ENCODE measurements around the gene BLMH.

The BLMH gene

DNA sequence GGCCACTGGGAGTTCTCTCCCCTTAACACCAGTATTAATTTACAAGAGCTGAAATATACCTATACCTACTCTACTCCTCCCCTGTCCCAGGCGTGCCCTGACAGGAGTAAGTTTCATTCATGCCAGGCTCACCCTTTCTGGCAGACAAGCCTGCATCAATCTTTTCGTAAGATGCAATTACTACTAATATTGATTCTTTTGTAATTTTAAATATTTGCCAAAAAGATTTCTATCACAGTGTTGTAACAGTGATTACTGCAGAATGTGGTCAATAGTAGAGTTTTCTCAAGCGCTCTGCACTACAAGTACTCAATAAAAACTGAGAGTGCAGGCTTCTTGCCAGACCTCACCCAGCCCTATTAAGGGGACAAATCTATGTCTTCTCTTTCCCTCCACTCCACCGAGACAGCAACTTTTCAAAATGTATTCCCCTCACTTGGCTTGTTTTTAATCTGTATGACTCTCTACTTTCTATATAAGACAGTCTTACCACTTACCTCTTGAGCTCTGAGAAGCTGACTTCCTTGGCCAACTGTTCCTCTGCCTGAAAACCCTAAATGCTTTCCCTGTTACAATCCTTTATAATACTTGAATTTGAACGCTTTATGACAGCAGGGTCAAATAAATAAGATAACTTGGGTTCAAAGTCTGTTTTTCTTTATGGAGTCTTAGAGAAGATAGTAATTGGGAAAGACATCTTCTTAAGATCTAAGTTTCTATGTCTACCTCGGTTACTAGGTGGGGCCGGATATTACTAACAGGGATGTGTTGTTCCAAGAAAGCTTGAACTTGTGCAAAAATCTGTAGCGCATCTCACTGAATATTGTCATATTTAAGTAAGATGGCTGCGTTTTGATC is 42.0 kb upstream of the BLMH start, which contains the start of gene TMIGD1:
Gene TMIGD1 (minus strand): TSS at position 555 of the 858 bp plus-strand sequence. CDS start 1,924 bp downstream, outside the sequence.
- no peak within 1 kb of the TSS for H3K4me3 ChIP-seq (ENCODE audit: low read depth, low read length)
- DNase-seq (ENCODE audit: low read depth): no peak
- TF ChIP-seq POLR2A (IDR thresholded peaks at IDR 0.05; ENCODE audit: extremely low read depth, insufficient read length) (no peak), MYC (IDR thresholded peaks at IDR 0.05; ENCODE audit: low read depth, low read length) (no peak)
- TF ChIP-seq, protein P1, sequence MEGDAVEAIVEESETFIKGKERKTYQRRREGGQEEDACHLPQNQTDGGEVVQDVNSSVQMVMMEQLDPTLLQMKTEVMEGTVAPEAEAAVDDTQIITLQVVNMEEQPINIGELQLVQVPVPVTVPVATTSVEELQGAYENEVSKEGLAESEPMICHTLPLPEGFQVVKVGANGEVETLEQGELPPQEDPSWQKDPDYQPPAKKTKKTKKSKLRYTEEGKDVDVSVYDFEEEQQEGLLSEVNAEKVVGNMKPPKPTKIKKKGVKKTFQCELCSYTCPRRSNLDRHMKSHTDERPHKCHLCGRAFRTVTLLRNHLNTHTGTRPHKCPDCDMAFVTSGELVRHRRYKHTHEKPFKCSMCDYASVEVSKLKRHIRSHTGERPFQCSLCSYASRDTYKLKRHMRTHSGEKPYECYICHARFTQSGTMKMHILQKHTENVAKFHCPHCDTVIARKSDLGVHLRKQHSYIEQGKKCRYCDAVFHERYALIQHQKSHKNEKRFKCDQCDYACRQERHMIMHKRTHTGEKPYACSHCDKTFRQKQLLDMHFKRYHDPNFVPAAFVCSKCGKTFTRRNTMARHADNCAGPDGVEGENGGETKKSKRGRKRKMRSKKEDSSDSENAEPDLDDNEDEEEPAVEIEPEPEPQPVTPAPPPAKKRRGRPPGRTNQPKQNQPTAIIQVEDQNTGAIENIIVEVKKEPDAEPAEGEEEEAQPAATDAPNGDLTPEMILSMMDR (IDR thresholded peaks at IDR 0.05; ENCODE audit: low read depth, low read length): no peak
- TF ChIP-seq, protein P2, sequence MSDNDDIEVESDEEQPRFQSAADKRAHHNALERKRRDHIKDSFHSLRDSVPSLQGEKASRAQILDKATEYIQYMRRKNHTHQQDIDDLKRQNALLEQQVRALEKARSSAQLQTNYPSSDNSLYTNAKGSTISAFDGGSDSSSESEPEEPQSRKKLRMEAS (IDR thresholded peaks at IDR 0.05; ENCODE audit: low read depth, low read length): no peak

DNA sequence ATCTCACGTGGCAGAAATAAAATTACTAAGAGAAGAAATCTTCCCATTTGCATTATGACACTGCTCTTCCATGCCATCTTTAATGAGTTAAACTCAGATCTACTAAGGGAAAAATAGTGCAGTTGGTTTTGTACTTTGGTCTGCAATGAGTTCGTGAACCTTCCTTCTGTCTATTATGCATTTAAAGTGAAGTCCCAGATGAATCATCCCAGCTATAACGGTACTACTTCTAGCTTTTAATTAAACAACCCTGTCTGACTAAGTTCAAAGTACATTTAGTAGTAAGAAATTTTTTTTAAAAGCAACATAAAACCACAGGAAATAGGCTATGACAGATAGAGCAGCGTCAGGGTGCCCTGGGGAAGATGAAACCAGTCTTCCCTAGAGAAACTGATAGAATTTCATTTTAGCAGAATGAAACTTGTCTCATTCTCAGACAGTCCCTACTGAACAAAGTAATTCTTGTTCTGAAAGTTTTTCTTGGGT is 40.4 kb upstream of the BLMH start:
- TF ChIP-seq, protein P2 (IDR thresholded peaks at IDR 0.05; ENCODE audit: low read depth, low read length): no peak
- TF ChIP-seq MYC (IDR thresholded peaks at IDR 0.05; ENCODE audit: low read depth, low read length): no peak
- no peak for TF ChIP-seq POLR2A (IDR thresholded peaks at IDR 0.05; ENCODE audit: extremely low read depth, insufficient read length)
- TF ChIP-seq, protein P1 (IDR thresholded peaks at IDR 0.05; ENCODE audit: low read depth, low read length): no peak
- DNase-seq (ENCODE audit: low read depth): peak; percentile 69
- no peak overlapping the region for H3K4me3 ChIP-seq (ENCODE audit: low read depth, low read length)

DNA sequence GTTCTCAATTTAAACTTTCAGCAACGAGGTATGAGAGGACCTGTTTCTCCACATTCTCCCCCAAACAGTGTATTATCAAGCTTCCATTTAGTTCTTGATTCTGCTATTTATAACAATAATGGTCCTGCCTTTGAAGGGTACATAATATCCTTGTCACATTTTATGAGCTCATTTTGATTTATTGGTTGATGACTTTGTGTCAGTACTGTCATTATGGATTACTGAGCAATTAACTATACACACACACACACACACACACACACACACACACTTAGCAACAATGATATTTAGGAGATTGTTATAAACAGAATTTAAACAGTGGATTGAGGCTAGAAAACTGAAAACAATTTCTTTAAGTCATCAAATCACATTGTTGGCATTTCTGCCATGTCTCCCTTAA is 35.1 kb upstream of the BLMH start:
- TF ChIP-seq, protein P1 (IDR thresholded peaks at IDR 0.05; ENCODE audit: low read depth, low read length): no peak
- TF ChIP-seq, protein P2 (IDR thresholded peaks at IDR 0.05; ENCODE audit: low read depth, low read length): no peak
- TF ChIP-seq POLR2A (IDR thresholded peaks at IDR 0.05; ENCODE audit: extremely low read depth, insufficient read length) (no peak), MYC (IDR thresholded peaks at IDR 0.05; ENCODE audit: low read depth, low read length) (no peak)
- no peak overlapping the region for H3K4me3 ChIP-seq (ENCODE audit: low read depth, low read length)
- no peak for DNase-seq (ENCODE audit: low read depth)

DNA sequence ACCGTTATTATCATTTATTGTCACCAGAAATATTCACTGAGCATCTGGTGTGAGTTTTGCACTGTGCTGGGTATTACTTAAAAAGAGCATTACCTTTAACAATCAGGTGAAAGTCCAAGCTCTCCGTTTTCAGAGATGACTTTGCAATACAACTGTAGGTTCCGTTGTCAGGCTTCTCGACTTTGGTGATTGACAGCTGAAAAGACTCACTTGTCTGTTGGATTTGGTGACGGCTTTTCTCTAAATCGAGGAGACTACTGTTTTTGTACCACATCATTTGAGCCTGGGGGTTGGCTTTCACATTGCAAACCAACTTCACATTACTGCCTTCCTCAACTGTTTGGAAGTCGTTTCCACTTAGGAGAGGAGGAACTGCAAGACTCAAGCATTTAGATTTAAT is 33.0 kb upstream of the BLMH start:
- TF ChIP-seq, protein P1 (IDR thresholded peaks at IDR 0.05; ENCODE audit: low read depth, low read length): no peak
- DNase-seq (ENCODE audit: low read depth): no peak
- no peak overlapping the region for H3K4me3 ChIP-seq (ENCODE audit: low read depth, low read length)

DNA sequence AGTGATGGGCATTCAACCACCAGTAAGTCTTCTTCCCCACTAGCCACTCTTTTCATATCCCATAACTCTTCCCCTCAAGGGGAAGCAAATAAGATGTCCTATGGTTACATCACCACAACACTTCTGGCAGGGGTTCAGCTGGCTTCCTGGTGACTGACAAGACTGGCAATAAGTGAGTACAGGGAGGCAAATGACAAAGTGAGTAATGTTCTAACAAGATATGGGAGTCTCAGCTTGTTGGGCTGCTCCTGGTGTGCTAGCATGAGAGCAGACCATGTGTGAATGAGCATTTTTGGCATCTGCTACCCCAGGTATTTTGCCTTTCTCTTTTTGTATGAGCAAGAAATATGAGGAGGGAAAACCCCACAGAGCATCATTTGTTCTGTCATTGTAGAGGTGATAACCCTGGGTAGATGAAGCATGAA is 32.2 kb upstream of the BLMH start:
- H3K4me3 ChIP-seq (ENCODE audit: low read depth, low read length): no peak overlapping the region
- peak; percentile 78 for DNase-seq (ENCODE audit: low read depth)
- TF ChIP-seq, protein P1 (IDR thresholded peaks at IDR 0.05; ENCODE audit: low read depth, low read length): no peak
- TF ChIP-seq MYC (IDR thresholded peaks at IDR 0.05; ENCODE audit: low read depth, low read length) (no peak), POLR2A (IDR thresholded peaks at IDR 0.05; ENCODE audit: extremely low read depth, insufficient read length) (no peak)
- TF ChIP-seq, protein P2 (IDR thresholded peaks at IDR 0.05; ENCODE audit: low read depth, low read length): no peak
